Measurements from ENCODE around the gene ADGRV1.
"Not testable (repeated sequence)": the region's sequence is repeated elsewhere in the genome, so short reads cannot be mapped to it uniquely, and the experiment has no call there.

ADGRV1 gene

DNA sequence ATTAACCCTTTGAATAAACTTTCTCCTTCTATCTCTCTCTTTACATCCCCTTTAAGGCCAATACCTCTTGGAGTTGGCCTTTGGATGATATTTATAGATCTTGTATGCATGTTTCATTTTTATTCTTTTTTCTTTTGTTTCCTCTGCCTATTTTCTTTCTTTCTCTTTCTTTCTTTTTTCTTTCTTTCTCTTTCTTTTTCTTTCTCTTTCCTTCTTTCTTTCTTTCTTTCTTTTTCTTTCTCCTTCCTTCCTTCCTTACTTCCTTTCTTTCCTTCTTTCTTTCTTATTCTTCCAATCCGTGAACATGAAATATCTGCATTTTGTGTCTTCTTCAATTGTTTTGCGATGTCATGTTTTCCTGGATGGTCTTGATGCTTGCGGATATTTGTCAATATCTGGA, 276.1 kb downstream of the ADGRV1 start:
- no peak for DNase-seq

DNA sequence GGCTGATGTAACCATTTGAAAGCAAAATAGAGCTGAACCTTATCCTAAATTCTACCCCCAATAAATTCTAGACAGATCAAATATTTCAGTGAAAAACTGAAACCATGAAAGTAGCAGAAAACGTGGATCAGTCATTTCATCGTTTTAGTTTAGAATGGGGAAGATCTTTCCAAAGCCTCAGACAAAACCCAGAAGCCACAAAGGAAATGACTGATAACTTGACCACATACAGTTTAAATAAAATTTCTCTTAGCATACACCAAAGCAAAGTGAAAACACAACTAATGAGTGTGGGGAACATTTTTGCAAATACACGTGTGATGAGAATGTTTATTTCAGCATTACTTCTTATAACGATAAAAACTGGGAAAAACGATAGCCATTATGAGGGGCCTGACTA, 284.8 kb downstream of the ADGRV1 start:
- DNase-seq = no peak

DNA sequence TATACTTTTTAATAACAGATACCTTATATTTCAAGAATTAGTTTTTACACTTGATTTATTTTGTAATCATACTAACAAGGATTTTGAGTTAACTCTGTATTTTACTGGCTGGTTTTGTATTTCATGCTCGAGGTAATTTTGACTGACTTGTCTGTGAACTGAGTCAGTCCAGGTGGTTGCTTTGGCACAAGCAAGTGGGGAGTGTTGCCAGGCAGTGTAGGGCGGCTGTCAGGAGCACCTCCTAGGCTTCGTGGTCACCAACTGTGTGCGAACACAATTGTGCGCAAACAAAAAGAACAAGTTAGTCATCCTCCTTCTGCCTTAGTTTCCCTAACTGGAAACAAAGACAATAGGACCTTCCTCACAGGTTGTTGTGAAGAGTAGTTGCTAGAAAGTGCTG, 286.3 kb downstream of the ADGRV1 start:
- DNase-seq = no peak

GRCh38 chr5:90845723-90846554, 287.3 kb downstream of the ADGRV1 start:
- DNase-seq = no peak

GRCh38 chr5:90847606-90848005, 289.0 kb downstream of the ADGRV1 start:
- not testable (repeated sequence) for DNase-seq

- no peak for DNase-seq
Observed at GRCh38 chr5:90849939-90850338, 291.3 kb downstream of the ADGRV1 start.

DNA sequence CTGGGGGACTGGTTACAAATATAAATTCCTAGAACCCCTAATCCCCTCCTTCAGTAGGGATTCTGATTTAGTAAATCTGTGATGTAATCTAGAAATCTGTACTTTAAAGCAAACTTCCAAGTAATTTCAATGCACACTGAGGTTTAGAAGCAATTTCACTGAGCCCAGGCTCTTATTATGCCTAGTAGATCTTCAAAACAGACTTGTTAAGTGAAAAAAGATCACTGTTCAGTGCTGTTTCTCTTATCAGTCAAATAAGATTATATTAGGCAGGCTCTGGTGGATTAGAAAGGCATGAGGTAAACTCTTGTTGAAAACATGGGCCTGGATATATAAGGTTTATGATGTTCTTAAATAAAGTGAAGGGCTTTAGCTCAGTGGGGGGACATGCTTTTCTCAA, 293.9 kb downstream of the ADGRV1 start:
- no peak for DNase-seq

DNA sequence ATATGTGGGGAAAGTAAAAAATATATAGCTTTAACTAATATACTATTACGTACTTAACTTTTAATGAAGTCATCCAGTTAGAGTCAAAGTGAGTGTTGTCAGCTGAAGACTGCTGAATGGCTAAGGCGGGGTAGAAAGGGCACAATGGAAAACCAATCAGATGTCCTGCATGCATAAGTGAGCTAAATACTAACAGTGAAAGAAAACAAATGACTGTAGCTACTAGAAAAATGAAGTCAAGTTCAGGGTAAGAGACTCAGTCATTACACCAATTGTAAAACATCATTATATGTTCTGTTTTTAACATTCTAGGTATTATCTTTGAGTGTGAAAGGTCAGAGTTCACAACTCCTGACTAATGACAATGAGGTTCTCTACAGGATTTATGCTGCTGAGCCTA, 295.2 kb downstream of the ADGRV1 start:
- no peak for DNase-seq

DNA sequence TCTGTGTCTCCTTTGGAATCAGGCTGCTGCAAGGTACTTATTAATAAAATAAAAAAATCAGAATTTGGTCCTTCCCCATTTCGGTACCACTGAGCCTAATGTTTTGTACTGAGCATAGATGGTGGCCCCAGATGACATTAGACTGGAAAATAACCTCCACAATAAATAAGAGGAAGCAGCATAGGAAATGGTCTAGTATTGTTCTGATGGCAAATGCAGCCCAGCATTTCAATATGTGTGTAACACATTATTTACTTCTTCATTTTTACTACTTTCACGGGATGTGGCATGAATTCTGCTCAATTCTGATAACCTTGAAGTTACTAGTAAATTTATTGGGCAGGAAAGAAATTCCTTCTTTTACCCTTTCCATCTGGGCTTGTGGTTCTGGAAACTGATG, 295.6 kb downstream of the ADGRV1 start:
- DNase-seq = no peak

DNA sequence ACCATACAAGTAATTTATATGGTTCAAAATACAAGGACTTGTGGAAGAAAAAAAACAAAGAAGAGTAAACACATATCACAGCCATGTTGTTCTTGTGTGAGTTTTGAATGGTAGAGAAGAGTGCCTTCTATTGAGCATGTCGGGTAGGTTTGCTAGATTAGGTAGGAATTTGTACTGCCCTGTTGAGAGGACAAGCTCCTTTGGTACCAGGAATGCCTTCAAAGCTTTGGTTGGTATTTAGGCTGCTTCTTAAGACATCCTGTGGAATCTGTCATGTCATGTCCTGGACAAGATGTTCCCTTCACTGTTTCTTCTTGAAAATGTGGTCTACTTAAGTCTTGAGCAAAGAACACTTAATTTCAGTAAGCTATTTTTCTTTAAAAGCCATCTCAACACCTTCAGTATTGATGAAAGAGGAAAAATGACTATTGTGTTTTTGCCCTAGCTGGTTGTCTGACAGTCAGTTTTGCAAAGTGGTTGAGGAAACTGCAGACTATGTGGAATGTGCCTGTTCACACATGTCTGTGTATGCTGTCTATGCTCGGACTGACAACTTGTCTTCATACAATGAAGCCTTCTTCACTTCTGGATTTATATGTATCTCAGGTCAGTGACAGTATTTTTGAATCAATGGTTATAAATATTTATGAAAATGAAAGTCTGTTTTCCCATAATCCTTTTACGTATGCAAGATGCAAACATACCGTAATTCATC, 296.9 kb downstream of the ADGRV1 start:
- DNase-seq = no peak

- no peak for DNase-seq
Observed at GRCh38 chr5:90861843-90862586, 303.4 kb downstream of the ADGRV1 start.

DNA sequence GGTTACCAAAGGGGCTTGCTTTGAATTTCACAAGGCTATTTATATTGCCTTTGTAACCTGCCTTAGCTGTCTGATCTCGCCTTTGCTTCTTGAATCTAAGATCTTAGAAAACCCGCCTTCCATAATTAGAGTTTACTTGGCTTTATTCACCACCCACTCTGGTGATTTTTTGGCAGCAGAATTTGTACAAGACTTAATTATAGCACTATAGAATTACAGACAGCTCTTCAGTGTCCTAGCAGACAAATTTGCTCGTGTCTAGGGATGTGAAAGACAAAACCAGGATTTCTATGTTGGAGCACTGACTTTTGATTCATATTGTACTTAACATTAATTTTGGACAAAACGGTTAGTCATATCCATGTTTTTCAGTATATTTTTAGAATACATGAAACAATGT, 306.6 kb downstream of the ADGRV1 start:
- no peak for DNase-seq

GRCh38 chr5:90866333-90866732, 307.7 kb downstream of the ADGRV1 start:
- no peak for DNase-seq

DNA sequence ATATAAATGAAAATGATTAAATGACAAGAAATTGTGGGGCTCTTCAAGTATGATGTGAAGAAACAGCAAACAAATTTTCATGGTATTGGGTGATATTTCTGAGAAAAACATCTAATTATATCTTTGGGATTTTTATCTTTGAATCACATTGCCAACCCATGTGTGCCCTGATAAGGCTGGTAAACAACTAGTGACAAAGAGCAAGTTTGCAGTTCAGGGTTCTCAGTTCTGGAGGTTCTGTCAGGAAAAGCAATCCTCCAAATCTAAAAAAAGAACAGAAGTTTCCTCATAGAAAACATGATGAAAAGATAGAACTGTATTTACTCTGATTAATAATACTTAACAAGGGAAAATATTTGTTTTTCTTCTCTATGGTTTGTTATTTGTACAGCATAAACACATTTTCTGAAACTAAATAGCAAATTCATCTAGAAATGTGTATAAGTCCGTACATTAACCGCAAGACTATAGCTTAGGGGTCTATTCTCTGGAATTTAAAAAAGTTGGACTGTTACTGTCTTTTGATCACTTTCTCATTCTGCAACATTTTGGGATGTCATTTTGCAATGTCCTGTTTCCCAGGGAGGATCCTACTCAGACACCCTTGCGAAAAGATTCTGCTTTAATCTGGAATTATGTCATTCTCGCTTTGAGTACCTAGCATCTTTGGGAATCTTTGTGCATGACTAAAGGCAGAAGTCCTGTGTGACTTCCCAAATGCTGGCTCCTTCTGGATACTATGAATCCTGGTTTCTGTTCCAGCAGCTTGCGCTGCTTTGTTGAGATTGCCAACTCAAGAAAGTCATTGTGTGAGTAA, 308.5 kb downstream of the ADGRV1 start:
- DNase-seq = no peak

DNA sequence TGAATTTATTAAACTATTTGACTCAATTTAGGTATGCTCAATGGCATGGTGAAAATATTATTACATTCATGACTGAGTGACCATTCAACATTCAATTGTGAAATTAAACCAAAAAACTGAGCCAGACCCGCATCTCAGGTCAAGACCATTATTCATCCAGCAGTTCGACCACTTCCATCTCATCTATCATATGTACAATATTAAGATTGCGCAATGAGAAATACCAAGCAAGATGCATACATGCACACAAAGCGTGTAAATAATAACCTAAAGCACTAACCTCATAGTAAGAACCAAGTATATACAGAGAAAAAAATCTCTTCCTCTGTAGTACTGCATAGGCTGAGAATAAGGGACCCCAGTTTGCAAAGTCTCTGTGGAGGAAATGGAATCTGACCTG, 310.2 kb downstream of the ADGRV1 start:
- DNase-seq = no peak

GRCh38 chr5:90871391-90871991, 312.9 kb downstream of the ADGRV1 start:
- DNase-seq = no peak

DNA sequence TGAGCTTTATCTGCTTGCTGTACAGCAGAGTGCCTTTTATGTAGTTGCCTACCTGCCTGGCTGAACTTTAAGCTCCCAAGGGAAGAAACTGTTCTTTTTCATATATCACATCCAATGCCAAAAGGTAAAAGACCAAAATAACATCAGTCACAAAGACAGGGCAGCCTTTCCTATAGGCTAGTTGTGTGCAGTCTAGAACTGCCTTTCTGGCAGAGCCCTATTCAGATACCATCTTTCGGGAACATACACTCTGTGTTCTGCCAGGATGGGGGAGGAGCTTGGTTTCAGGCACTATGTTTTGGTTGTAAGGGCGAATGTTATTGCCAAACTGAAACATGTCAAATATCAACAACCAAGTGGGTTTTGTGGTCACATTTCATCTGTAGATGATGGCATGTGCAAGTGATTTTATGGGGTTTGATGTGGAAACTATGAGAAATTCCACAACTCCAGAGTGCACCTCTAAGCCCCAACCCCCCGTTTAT, 314.5 kb downstream of the ADGRV1 start:
- no peak for DNase-seq

DNA sequence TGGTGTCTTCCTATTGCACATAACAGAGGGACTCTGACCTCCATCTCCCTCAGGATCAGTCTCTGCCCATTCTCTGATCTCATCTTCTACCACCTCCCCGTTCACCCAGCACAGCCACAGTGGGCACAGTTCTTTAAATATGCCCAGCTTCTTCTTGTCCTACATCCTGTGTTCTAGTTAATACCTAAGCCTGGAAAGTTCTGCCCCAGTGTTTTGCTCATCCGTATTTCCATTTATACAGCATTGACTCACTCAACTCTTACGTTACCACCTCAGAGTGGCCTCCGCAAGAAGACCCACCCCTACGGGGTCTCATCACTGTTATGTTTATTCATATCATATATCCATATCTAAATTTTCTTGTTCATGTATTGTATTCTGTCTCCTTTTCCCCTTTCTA, 315.5 kb downstream of the ADGRV1 start:
- no peak for DNase-seq

DNA sequence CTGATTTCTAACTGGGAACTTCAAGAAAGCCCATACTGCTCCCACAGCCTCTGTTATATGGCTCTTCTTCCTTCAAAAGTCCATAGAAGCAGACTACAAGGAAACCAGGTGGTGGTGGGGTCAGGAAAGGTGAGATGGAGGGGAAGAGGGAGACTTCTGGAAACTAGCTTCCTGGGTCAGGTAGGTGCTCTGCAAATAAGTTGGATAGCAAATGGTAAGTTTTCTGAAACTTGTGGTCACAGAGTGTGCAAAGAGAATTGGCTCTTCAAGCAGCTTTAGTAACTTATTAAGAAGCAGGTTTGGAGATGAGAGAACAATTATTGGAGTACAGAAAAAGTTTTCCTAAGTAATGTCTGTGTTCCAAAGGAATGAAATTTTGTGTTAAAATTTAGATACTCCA, 316.9 kb downstream of the ADGRV1 start:
- DNase-seq = no peak

- DNase-seq = no peak
Observed at GRCh38 chr5:90876366-90876765, 317.8 kb downstream of the ADGRV1 start.

- no peak for DNase-seq
Observed at GRCh38 chr5:90877049-90877448, 318.5 kb downstream of the ADGRV1 start.

- no peak for DNase-seq
Observed at GRCh38 chr5:90878081-90878480, 319.5 kb downstream of the ADGRV1 start.

Measured in stimulated activated CD4-positive, alpha-beta T cell treated with anti-CD3 and anti-CD28 coated beads, Interleukin-12 subunit alpha, Interleukin-12 subunit beta, amount 100 ng/mL, for 4 hours (primary cell).